CD4-positive, alpha-beta T cell treated with Interleukin-15 for 4 hours (primary cell): Measurements from ENCODE around the gene NOTCH3.

ENCODE experiments used
- DNase-seq: peaks from one replicate; pipeline ENCODE4 v3.0.0-alpha.2; 2020; ENCODE audit warnings: low spot score

Gene NOTCH3

DNA sequence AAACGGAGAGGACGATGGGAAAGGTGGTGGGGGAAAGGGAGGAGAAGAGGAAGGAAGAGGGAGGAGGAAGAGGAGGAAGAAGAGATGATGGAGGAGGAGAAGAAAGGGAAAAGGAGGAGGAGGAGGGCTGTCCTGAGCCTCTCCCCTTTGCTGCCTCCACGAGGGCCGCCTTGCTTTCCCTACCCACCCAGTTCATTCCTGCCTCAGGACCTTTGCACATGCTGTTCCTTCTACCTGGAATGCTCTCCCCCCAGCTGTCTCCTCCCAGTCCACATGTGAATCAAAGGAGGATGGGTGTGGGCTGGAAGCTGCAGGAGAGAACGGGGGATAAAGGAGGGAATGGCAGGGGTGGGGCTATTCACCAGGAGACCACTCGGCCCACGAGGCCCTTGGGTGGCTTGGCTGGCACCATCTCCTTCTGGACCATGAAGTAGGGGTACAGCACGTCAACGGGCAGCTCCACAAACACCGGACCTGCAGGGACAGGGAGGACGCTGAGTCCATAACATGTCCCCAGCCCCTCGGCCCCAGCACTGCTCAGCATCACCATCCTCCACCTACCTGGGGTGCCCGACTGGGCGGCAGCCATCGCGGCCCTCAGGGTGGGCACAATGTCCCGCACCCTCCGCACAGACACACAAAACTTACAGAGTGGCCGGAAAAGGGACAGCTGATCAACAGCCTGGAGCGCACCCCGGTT is 78.3 kb downstream of the NOTCH3 start:
- no peak for DNase-seq

DNA sequence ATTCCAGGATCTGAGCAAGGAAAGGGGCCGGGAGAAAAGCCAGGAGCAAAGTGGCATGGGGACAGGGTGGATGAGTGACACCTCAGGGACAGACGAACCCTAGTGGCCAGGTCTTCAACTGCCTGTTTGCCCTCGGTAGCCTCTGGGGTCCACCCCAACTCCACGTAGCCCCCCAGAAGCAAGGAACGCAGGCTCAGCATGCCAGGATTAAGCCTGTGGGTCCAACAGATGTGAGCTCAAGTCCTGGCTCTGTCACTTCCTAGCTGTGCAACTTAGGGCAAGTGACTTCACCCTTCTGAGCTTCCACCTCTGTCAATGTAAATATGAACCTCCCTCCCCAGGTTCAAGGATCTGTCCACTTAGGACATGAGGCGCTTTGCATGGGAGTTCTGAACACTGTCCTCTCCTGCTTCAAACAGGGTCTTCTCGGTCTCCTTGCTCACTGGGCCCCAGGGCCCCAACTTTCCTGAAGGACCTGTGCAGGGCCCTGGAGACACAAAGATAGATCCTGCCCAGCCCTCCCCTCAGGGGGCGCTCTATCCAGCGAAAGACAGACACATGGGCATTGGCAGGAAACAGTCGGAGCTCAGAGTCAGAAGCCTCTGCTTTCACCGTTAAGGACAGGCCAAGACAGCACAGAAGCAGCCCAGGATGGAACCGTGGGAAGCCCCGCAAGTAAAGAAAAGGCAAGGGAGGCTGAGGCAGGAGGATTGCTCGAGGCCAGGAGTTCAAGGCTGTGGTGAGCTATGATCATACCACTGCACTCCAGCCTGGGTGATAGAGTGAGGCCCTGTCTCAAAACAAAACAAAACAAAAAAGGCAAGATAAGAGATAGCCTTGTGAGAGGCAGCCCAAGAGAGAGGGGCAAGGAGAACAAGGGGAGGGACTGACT is 80.4 kb downstream of the NOTCH3 start:
- no peak for DNase-seq

DNA sequence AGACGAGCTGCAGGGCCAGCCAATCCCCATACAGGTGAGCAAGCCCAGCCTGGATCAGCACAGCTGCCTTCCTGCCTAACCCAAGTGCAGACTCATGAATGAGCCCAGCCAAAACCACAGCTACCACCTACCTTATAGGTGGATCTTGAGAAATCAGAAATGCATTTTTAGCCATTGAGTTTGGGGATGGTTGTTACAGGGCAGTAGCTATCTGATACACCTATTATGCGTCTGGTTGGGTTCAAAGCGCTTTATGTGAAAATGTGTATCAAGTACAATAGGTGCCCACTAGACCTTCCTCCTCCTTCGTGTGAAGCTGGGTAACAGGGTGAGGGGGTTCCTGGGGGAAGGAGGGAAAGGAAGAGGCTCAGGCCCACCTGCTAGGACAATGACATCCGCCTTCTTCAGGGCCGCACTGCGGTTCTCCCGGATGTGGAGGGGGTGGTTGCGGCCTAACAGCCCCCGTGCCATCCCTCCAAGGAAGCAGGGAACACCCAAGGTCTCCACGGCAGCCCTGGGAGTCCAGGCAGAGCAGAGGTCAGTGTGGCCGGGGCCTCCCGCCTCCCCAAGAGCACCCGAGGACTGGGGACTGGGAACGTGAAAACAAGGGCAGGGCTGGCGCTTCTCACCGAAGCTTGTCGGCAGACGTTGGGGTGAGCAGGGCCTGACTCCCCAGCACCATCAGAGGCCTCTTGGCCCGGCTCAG is 81.9 kb downstream of the NOTCH3 start:
- no peak for DNase-seq

GRCh38 chr19:15118248-15118647 is 82.5 kb downstream of the NOTCH3 start:
- no peak for DNase-seq

DNA sequence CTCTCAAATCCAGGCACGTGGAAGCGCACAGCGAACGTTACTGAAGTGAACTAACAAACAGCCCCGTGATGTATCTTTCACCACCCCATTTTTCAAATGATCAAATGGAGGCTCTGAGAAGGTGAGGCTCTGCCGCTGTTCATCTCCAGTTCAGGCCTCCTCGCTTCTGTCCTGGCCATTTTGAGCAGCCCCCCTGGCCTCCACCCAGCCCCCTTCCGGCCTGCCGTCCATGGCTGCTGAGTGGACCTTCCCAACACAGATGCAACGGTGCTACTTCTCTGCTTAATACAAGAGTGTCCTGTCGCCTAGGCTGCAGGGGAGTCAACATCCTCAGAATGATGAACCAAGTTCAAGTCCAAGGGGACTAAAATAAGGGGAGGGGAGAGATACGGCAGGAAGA is 83.9 kb downstream of the NOTCH3 start:
- no peak for DNase-seq

GRCh38 chr19:15115762-15116615 is 84.8 kb downstream of the NOTCH3 start:
- DNase-seq = no peak

- DNase-seq = no peak
These were observed 85.7 kb downstream of the NOTCH3 start for GRCh38 chr19:15115080-15115479.

- DNase-seq = no peak
These were observed 86.6 kb downstream of the NOTCH3 start for GRCh38 chr19:15114153-15114540.

GRCh38 chr19:15113245-15114152 is 87.3 kb downstream of the NOTCH3 start:
- DNase-seq = no peak

- no peak for DNase-seq
These were observed 88.4 kb downstream of the NOTCH3 start for GRCh38 chr19:15112385-15112784.

GRCh38 chr19:15111758-15112157 is 89.0 kb downstream of the NOTCH3 start:
- no peak for DNase-seq

GRCh38 chr19:15110418-15110815 is 90.4 kb downstream of the NOTCH3 start:
- no peak for DNase-seq

DNA sequence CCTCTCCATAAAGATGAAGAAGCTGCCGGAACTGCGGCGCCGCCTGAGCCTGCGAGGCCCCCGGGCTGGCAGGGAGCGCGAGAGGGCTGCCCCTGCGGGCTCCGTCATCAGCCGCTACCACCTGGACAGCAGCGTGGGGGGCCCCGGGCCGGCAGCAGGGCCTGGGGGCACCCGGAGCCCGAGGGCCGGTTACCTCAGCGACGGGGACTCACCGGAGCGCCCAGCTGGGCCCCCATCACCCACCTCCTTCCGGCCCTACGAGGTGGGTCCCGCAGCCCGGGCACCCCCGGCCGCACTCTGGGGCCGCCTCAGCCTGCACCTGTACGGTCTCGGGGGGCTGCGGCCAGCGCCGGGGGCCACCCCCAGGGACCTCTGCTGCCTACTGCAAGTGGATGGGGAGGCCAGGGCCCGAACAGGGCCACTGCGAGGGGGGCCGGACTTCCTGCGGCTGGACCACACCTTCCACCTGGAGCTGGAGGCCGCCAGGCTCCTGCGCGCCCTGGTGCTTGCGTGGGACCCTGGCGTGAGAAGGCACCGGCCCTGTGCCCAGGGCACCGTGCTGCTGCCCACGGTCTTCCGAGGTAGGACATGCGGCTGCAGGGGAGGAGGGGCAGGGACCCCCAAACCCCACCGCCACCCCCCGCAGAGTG is 90.9 kb downstream of the NOTCH3 start:
- DNase-seq = no peak
